Activated naive CD8-positive, alpha-beta T cell (primary cell): Measurements from ENCODE around the gene KIRREL3.

Source experiments
- H3K27ac Mint-ChIP-seq: one replicate; pipeline ENCODE4 v1.8.0; 2021; ENCODE audit warnings: mixed read lengths
- H3K27me3 Mint-ChIP-seq: one replicate; pipeline ENCODE4 v1.8.0; 2021; ENCODE audit warnings: mixed read lengths
- H3K36me3 Mint-ChIP-seq: one replicate; pipeline ENCODE4 v1.8.0; 2021; ENCODE audit warnings: mixed read lengths
- H3K4me1 Mint-ChIP-seq: one replicate; pipeline ENCODE4 v1.8.0; 2021; ENCODE audit warnings: low read depth, mixed read lengths
- H3K4me3 Mint-ChIP-seq: one replicate; pipeline ENCODE4 v1.8.0; 2021; ENCODE audit warnings: mild to moderate bottlenecking, mixed read lengths
- H3K9me3 Mint-ChIP-seq: one replicate; pipeline ENCODE4 v1.8.0; 2021; ENCODE audit warnings: low read depth, mixed read lengths

Gene KIRREL3

GRCh38 chr11:126951465-126951864 lies 49.1 kb downstream of the KIRREL3 start:
- Mint-ChIP-seq H3K4me3 (no peak overlapping the region), H3K36me3 (no peaks in the 10 kb centered on the region), H3K27ac (no peak overlapping the region), H3K9me3 (no peaks in the 10 kb centered on the region), H3K4me1 (no peaks in the 10 kb centered on the region), H3K27me3 (no peaks in the 10 kb centered on the region)

GRCh38 chr11:126949066-126949891 lies 51.3 kb downstream of the KIRREL3 start:
- no peaks in the 10 kb centered on the region for H3K36me3 Mint-ChIP-seq
- H3K4me3 Mint-ChIP-seq, result no peak overlapping the region
- H3K4me1 Mint-ChIP-seq, result no peaks in the 10 kb centered on the region
- H3K27me3 Mint-ChIP-seq, result no peaks in the 10 kb centered on the region
- no peak overlapping the region for H3K27ac Mint-ChIP-seq
- no peaks in the 10 kb centered on the region for H3K9me3 Mint-ChIP-seq

GRCh38 chr11:126948563-126948962 lies 52.0 kb downstream of the KIRREL3 start:
- Mint-ChIP-seq H3K27ac (no peak overlapping the region), H3K4me1 (no peaks in the 10 kb centered on the region), H3K9me3 (no peaks in the 10 kb centered on the region), H3K36me3 (no peaks in the 10 kb centered on the region), H3K27me3 (no peaks in the 10 kb centered on the region), H3K4me3 (no peak overlapping the region)

- Mint-ChIP-seq H3K4me3 (no peak overlapping the region), H3K27ac (no peak overlapping the region), H3K36me3 (no peaks in the 10 kb centered on the region), H3K27me3 (no peaks in the 10 kb centered on the region), H3K4me1 (no peaks in the 10 kb centered on the region), H3K9me3 (no peaks in the 10 kb centered on the region)
Observed at GRCh38 chr11:126945319-126945718, 55.3 kb downstream of the KIRREL3 start.

DNA sequence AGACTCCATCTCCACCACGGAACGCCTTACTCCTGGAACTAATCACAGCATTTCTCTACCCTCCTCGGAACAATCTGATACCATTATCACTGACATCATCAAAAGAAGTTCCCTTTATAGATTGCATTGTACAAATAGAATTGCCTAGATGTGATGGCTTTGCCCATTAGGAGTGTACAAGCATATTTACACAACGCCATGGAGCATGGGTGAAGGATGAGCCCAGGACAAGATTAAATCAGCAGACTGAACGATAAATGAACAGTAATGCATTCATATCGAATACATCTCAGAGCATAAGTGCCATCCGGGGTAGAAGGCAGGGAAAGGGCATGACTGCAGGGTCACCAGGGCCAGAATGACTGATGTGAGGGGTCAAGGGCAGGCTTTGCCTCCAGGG lies 57.3 kb downstream of the KIRREL3 start:
- Mint-ChIP-seq H3K9me3 (no peaks in the 10 kb centered on the region), H3K36me3 (no peaks in the 10 kb centered on the region), H3K27ac (no peak overlapping the region), H3K4me1 (no peaks in the 10 kb centered on the region), H3K27me3 (no peaks in the 10 kb centered on the region), H3K4me3 (no peak overlapping the region)

- H3K4me3 Mint-ChIP-seq, result no peak overlapping the region
- H3K9me3 Mint-ChIP-seq, result no peaks in the 10 kb centered on the region
- H3K36me3 Mint-ChIP-seq, result no peaks in the 10 kb centered on the region
- no peak overlapping the region for H3K27ac Mint-ChIP-seq
- no peaks in the 10 kb centered on the region for H3K27me3 Mint-ChIP-seq
- no peaks in the 10 kb centered on the region for H3K4me1 Mint-ChIP-seq
Observed at GRCh38 chr11:126942146-126942545, 58.4 kb downstream of the KIRREL3 start.

- Mint-ChIP-seq H3K27ac (no peak overlapping the region), H3K4me1 (no peaks in the 10 kb centered on the region), H3K27me3 (no peaks in the 10 kb centered on the region), H3K36me3 (no peaks in the 10 kb centered on the region), H3K4me3 (no peak overlapping the region), H3K9me3 (no peaks in the 10 kb centered on the region)
Observed at GRCh38 chr11:126939552-126939951, 61.0 kb downstream of the KIRREL3 start.

- no peaks in the 10 kb centered on the region for H3K4me1 Mint-ChIP-seq
- no peaks in the 10 kb centered on the region for H3K36me3 Mint-ChIP-seq
- no peak overlapping the region for H3K27ac Mint-ChIP-seq
- H3K27me3 Mint-ChIP-seq, result no peaks in the 10 kb centered on the region
- no peaks in the 10 kb centered on the region for H3K9me3 Mint-ChIP-seq
- H3K4me3 Mint-ChIP-seq, result no peak overlapping the region
Observed at GRCh38 chr11:126938718-126939117, 61.9 kb downstream of the KIRREL3 start.

DNA sequence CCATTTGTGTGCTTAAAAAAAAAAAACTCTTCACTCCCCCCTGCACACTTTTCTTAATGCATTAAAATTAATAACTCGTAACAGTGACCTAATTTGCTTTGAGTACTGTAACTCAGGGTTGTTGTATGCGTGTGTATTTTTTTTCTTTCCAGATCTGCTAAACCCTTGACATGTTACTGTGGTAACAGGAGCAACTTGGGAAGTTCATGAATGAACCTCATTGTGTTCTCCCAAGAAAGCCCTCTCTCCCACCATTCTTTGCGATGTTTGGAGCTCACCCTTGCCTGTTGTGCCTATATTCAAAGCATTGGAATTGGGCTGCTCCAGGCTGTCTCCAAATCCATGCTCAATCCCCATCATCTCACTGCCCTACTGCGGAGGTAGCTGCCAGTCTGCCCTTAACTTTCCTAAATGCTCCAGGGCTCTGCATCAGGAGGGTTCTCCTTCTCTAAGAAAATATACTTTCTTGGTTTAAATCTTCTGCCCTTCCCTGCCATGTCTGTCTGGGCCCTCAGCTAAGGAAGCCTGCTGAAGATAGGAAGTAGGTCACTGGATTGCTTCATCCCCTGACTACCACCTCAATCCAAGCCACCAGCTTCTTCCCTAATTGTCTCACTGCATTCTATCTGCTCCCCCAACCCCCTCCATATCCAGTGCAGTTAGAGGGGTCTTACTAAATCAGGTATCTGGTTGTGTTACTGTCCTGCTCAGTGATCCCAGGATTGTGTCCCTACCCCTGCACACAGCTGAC lies 70.3 kb downstream of the KIRREL3 start:
- Mint-ChIP-seq H3K27me3 (peaks cover 4% of the 10 kb centered on the region), H3K4me1 (no peaks in the 10 kb centered on the region), H3K9me3 (no peaks in the 10 kb centered on the region), H3K4me3 (no peak overlapping the region), H3K27ac (no peak overlapping the region), H3K36me3 (no peaks in the 10 kb centered on the region)

DNA sequence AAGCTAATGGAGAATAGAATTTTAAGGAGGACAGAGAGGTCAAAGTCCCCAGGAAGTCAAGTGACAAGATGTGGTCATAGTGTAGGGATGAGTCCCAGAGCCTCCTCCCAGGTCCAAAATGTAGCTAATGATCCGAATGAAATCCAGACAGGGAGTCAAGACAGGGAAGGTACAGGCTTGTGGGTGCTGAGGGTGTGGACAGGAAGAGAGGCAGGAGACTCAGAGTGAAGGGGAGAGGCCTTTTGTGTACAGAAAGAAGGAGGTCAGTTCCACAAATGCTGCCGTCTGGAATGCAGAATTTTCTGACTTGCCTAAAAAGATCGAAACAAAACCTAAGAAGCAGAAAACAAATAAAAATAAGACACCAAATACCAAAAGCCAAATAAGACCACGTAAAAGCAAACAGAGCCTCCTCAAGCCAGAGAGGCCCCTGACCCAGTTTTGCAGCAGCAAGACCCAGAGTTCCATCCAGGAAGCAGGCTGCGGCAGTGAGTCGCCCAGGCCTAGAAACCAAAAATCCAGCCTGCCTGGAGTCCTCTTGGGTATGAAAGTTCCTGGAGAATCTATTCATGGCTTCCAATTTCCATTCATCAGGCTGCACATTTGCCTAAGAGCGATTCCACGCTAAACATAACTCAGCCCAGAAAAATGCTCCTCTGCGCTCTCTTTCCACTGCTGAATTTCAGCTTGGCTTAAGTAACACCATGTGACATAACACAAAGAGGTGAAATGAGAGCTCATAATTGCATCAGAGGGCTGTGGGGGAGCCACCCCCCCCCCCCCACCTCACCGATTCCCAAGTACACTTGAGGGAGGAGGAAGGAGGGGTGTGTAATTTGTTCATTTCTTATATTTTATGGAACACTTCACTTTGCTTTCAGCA lies 71.2 kb downstream of the KIRREL3 start:
- H3K4me1 Mint-ChIP-seq, result no peaks in the 10 kb centered on the region
- H3K36me3 Mint-ChIP-seq, result no peaks in the 10 kb centered on the region
- no peaks in the 10 kb centered on the region for H3K9me3 Mint-ChIP-seq
- peaks cover 4% of the 10 kb centered on the region for H3K27me3 Mint-ChIP-seq
- H3K4me3 Mint-ChIP-seq, result no peak overlapping the region
- no peak overlapping the region for H3K27ac Mint-ChIP-seq

- Mint-ChIP-seq H3K9me3 (no peaks in the 10 kb centered on the region), H3K27me3 (peaks cover 4% of the 10 kb centered on the region), H3K36me3 (no peaks in the 10 kb centered on the region), H3K4me1 (no peaks in the 10 kb centered on the region), H3K4me3 (no peak overlapping the region), H3K27ac (no peak overlapping the region)
Observed at GRCh38 chr11:126927623-126928022, 72.9 kb downstream of the KIRREL3 start.

GRCh38 chr11:126926376-126926791 lies 74.2 kb downstream of the KIRREL3 start:
- H3K27me3 Mint-ChIP-seq, result peaks cover 2% of the 10 kb centered on the region
- no peaks in the 10 kb centered on the region for H3K4me1 Mint-ChIP-seq
- no peak overlapping the region for H3K4me3 Mint-ChIP-seq
- H3K9me3 Mint-ChIP-seq, result no peaks in the 10 kb centered on the region
- H3K36me3 Mint-ChIP-seq, result no peaks in the 10 kb centered on the region
- no peak overlapping the region for H3K27ac Mint-ChIP-seq

- Mint-ChIP-seq H3K27me3 (peaks cover 2% of the 10 kb centered on the region), H3K4me3 (no peak overlapping the region), H3K27ac (no peak overlapping the region), H3K4me1 (no peaks in the 10 kb centered on the region), H3K36me3 (no peaks in the 10 kb centered on the region), H3K9me3 (no peaks in the 10 kb centered on the region)
Observed at GRCh38 chr11:126925321-126926093, 75.1 kb downstream of the KIRREL3 start.

DNA sequence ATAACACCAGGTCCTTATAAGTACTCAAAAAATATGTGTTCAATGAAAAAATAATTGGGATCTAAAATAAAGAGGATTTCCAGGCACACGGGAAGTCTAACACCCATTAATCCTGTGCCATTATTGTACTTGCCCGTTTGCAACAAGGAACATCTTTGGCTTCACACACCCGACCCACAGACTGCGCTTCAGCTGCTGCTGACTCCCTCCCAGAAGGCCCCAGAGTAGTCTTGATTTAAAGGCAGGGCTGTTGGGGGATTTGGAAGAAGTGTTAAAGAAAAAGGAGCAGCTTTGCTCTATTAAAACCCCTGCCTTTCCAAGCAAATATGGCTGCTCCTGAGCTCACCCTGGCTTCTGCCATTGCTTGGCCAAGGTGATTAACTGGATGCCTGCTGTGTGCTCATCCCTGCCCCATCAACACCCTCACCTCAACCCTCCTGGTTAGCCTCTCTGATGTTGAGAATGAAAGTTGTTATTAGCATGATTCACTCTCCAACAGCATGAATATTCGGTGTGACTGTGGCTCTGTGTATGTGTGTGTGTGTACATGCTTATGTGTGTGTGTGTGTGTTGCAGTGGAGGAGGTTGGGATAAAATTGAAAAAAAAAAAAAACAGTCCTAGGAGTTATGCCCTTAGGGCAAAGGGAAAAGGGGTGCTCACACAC lies 76.1 kb downstream of the KIRREL3 start:
- Mint-ChIP-seq H3K4me1 (no peaks in the 10 kb centered on the region), H3K9me3 (no peaks in the 10 kb centered on the region), H3K36me3 (no peaks in the 10 kb centered on the region), H3K4me3 (no peak overlapping the region), H3K27me3 (peaks cover 2% of the 10 kb centered on the region), H3K27ac (no peak overlapping the region)
